HG03064 (cell line): Measurements from ENCODE around the gene SRSF4.

ENCODE experiments used
- ATAC-seq: cut with Tn5 transposase; IDR thresholded peaks from one replicate; pipeline ENCODE4 v1.9.1; 2021; ENCODE audit warnings: low read depth; ENCODE audit not compliant: unreplicated experiment

Gene SRSF4

DNA sequence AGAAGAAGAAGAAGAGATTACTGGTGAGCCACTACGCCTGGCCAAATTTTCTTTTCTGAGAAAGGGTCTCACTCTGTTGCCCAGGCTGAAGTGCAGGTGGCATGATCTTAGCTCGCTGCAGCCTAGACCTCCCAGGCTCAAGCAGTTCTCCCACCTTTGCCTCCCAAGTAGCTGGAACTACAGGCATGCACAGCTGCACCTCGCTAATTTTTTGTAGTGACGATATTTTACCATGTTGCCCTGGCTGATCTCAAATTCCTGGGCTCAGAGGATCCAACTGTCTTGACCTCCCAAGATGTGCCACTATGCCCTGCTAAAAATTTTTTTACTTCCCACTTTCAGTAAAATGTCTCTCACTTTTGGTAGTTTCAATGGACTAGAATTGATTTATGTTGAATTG, 82.4 kb downstream of the SRSF4 start:
- no peak for ATAC-seq
